Pancreas (tissue), 10 donors: ENCODE measurements around the gene FGD4. TPM values are rescaled to one million over a fixed set of nuclear protein-coding genes. Genes with fewer than 3 reads are reported as not detected.
A peak's percentile ranks its signal among the peaks of the same experiment; 100 is the strongest.

Experiments
- ATAC-seq, 4 donors: fragments of 200-7000 bp; cut with Tn5 transposase; one replicate each; pipeline versions ENCODE4 v1.8.0 to v1.9.1; 2020; ENCODE audit warnings: mild to moderate bottlenecking in 4 of 4, moderate library complexity in 4 of 4
- DNase-seq, 6 donors: peaks; one replicate each; pipeline ENCODE4 v3.0.0-alpha.2; 2020
- FAIRE-seq: peaks from 2 replicates; lab custom pipeline; 2012; peaks lifted over from hg19 to GRCh38; lab: Jason Lieb, UNC
- H3K27ac ChIP-seq, 4 donors: fragments of 200-600 bp; sonication (generic); 1 replicate in 3 of 4; 2 replicates in 1 of 4; pipeline versions ENCODE4 v1.5.0 to v1.8.0; 2020
- H3K27me3 ChIP-seq, 4 donors: fragments of 200-600 bp; one replicate each; pipeline ENCODE4 v1.8.0; 2021
- H3K36me3 ChIP-seq, 3 donors: fragments of 200-600 bp; sonication (generic) in 1 of 3; one replicate each; pipeline versions ENCODE4 v1.5.0 to v1.8.0; 2020 to 2021
- H3K4me1 ChIP-seq, 3 donors: fragments of 200-600 bp; one replicate each; pipeline ENCODE4 v1.8.0; 2021
- H3K4me3 ChIP-seq, 4 donors: fragments of 200-600 bp; sonication (generic) in 2 of 4; one replicate each; pipeline versions ENCODE4 v1.5.0 to v1.8.0; 2020 to 2021
- H3K9me3 ChIP-seq, 4 donors: fragments of 200-600 bp; one replicate each; pipeline ENCODE4 v1.8.0; 2021
- CTCF ChIP-seq, 4 donors: fragments of 200-600 bp; sonication (generic) in 3 of 4; IDR thresholded peaks; one replicate each; pipeline versions ENCODE4 v1.5.0 to v1.8.0; 2021; ENCODE audit warnings: antibody characterized with exemption in 4 of 4
- WGBS, 2 donors: extraction: QIAGEN DNeasy Blood & Tissue Kit; methylation state at CpG; one replicate each; pipeline ENCODE4 v1.1.7; 2013; 5-methylcytosine and 5-hydroxymethylcytosine counted together
- intact Hi-C, 3 donors: fragments of 100-400 bp; cut with DNase I; formaldehyde crosslinking; loops; one replicate each; pipeline versions ENCODE4 v1.11.1 to v1.14.2; 2022
- polyA plus RNA-seq, 2 donors: library from polyadenylated mRNA; stranded (reverse); fragments of 200-250 nt; gene quantifications; one replicate each; pipeline ENCODE4 v1.2.3, GENCODE V29; 2013
- total RNA-seq, 6 donors: library from RNA; stranded (reverse); fragmentation: NEBNext Ultra II Directional in 4 of 6; extraction: Animal tissue kit (Norgen Biotek cat#: 25700) in 4 of 6; gene quantifications; one replicate each; pipeline versions ENCODE4 v1.2.1 to v1.2.4, GENCODE V29; 2021 to 2023
- donor health status: healthy with polysubstance abuse.
- donor health status: DM: no; HTN: no; CAD: no; lungs with moderate emphysema.
- donor health status: DM: no; HTN: no; CAD: no.
- donor health status: control.
- donor health status: control.
- donor health status: Bipolar disorder and iron deficiency.
- donor health status: DM: yes; HTN: yes; CAD: no.
- donor health status: DM: no; HTN: no; CAD: no.
- donor health status: DM: no; HTN: no; CAD: no.
- donor health status: DM: yes; HTN: yes; CAD: no.

Gene FGD4
- total and polyA plus RNA-seq, 8 donors = 3.6 to 26.5 (median 14.5) TPM

- H3K4me3 ChIP-seq = no peak overlapping the region
- H3K27me3 ChIP-seq = no peaks in the 10 kb centered on the region
- no peaks in the 10 kb centered on the region for H3K36me3 ChIP-seq
- H3K27ac ChIP-seq = no peak overlapping the region
- no peaks in the 10 kb centered on the region for H3K9me3 ChIP-seq
- 95 to 96% methylated on average over 4 of the region's 4 CpGs for WGBS, 2 donors
- intact Hi-C loops = no loop called here
- FAIRE-seq (no peak), DNase-seq (no peak), ATAC-seq (no peak)
- no peak for TF ChIP-seq CTCF (IDR thresholded peaks at IDR 0.05)
- peaks cover 9 to 18% (median 9%) of the 10 kb centered on the region in 3 donors for H3K4me1 ChIP-seq
Measured at GRCh38 chr12:32443491-32443890, 44.1 kb downstream of the FGD4 start.

- no peak overlapping the region for H3K27ac ChIP-seq
- ATAC-seq (peak; percentile 63 to 74 (median 74)), FAIRE-seq (no peak), DNase-seq (peak in 3 of 6 donors; percentile 17 to 47 (median 26))
- no peaks in the 10 kb centered on the region for H3K27me3 ChIP-seq
- 2 to 4% methylated on average over 2 of the region's 2 CpGs for WGBS, 2 donors
- intact Hi-C loops = no loop called here
- no peaks in the 10 kb centered on the region for H3K9me3 ChIP-seq
- no peaks in the 10 kb centered on the region for H3K36me3 ChIP-seq
- no peak for TF ChIP-seq CTCF (IDR thresholded peaks at IDR 0.05)
- no peak overlapping the region for H3K4me3 ChIP-seq
- peaks cover 9 to 18% (median 9%) of the 10 kb centered on the region in 3 donors for H3K4me1 ChIP-seq
Measured at GRCh38 chr12:32444895-32445294, 45.5 kb downstream of the FGD4 start.

GRCh38 chr12:32445356-32445755, 46.0 kb downstream of the FGD4 start:
- no peaks in the 10 kb centered on the region for H3K36me3 ChIP-seq
- no peak overlapping the region for H3K27ac ChIP-seq
- no peak overlapping the region for H3K4me3 ChIP-seq
- H3K27me3 ChIP-seq = no peaks in the 10 kb centered on the region
- no peak for FAIRE-seq
- intact Hi-C loops = no loop called here
- H3K4me1 ChIP-seq = peaks cover 4 to 18% (median 9%) of the 10 kb centered on the region in 3 donors
- TF ChIP-seq CTCF (IDR thresholded peaks at IDR 0.05) = no peak
- ATAC-seq = no peak
- H3K9me3 ChIP-seq = no peaks in the 10 kb centered on the region
- WGBS, 2 donors = 63 to 86% methylated on average over 1 of the region's 1 CpG
- DNase-seq = no peak

- ATAC-seq (no peak), DNase-seq (no peak), FAIRE-seq (no peak)
- no peak for TF ChIP-seq CTCF (IDR thresholded peaks at IDR 0.05)
- WGBS, 2 donors = 77 to 81% methylated on average over 14 of the region's 14 CpGs
- Histone ChIP-seq H3K27ac (peak overlapping the region in 1 of 4 donors; percentile 35), H3K27me3 (no peaks in the 10 kb centered on the region), H3K4me3 (no peak overlapping the region), H3K4me1 (peaks cover 0 to 18% (median 9%) of the 10 kb centered on the region in 3 donors), H3K9me3 (no peaks in the 10 kb centered on the region), H3K36me3 (no peaks in the 10 kb centered on the region)
- intact Hi-C loops = no loop called here
Measured at GRCh38 chr12:32446316-32447119, 47.2 kb downstream of the FGD4 start.

- ATAC-seq = no peak
- no peak for TF ChIP-seq CTCF (IDR thresholded peaks at IDR 0.05)
- DNase-seq = no peak
- intact Hi-C loops = no loop called here
- no peaks in the 10 kb centered on the region for H3K9me3 ChIP-seq
- no peak overlapping the region for H3K27ac ChIP-seq
- H3K36me3 ChIP-seq = no peaks in the 10 kb centered on the region
- peaks cover under 1 to 19% (median 9%) of the 10 kb centered on the region in 3 donors for H3K4me1 ChIP-seq
- 86 to 88% methylated on average over 6 of the region's 6 CpGs for WGBS, 2 donors
- no peaks in the 10 kb centered on the region for H3K27me3 ChIP-seq
- FAIRE-seq = no peak
- H3K4me3 ChIP-seq = no peak overlapping the region
Measured at GRCh38 chr12:32448586-32448985, 49.2 kb downstream of the FGD4 start.
